IMR-90 (cell line): Measurements from ENCODE around the gene ARL14EP. TPM values are rescaled to one million over a fixed set of nuclear protein-coding genes. Genes with fewer than 3 reads are reported as not detected.

ENCODE experiments used
- ATAC-seq: fragments of 200-7000 bp; cut with Tn5 transposase; 2 replicates; pipeline ENCODE4 v1.9.1; 2020; ENCODE audit warnings: low read depth, mild to moderate bottlenecking, moderate library complexity
- BruUV-seq: library from RNA; stranded (reverse); fragments of 400-500 nt; replicated peaks from 2 replicates; lab custom pipeline; 2021; lab: Mats Ljungman, UMichigan
- CTCF ChIA-PET: fragments of 300-600 bp; formaldehyde crosslinking; extraction: SDS; loops from one replicate; lab custom pipeline; 2021; ENCODE audit warnings: antibody characterized with exemption; lab: Yijun Ruan, JAX
- POLR2A ChIA-PET: fragments of 300-600 bp; sonication (Branson Sonifier 250); formaldehyde crosslinking; loops from one replicate; lab custom pipeline; 2022; ENCODE audit warnings: antibody characterized with exemption; ENCODE audit not compliant: unreplicated experiment; lab: Charles Lee
- DNase-seq: peaks from one replicate; pipeline ENCODE4 v3.0.0; 2013
- H2AFZ ChIP-seq: replicated peaks from 2 replicates; pipeline ENCODE3; 2013; ENCODE audit warnings: low read length, mild to moderate bottlenecking; ENCODE audit not compliant: poor library complexity
- H2AK5ac ChIP-seq: 2 replicates; pipeline ENCODE4 v1.6.1; 2013; ENCODE audit warnings: low read depth, low read length, inconsistent platforms
- H2AK9ac ChIP-seq: replicated peaks from 2 replicates; pipeline ENCODE3; 2013; ENCODE audit warnings: mild to moderate bottlenecking, low read depth, low read length, moderate library complexity; ENCODE audit not compliant: poor library complexity
- H2BK120ac ChIP-seq: 2 replicates; pipeline ENCODE4 v1.6.1; 2013; ENCODE audit warnings: low read depth, low read length, inconsistent platforms
- H2BK15ac ChIP-seq: 3 replicates; pipeline ENCODE4 v1.6.1; 2013; ENCODE audit warnings: low read depth, low read length, inconsistent platforms
- H2BK20ac ChIP-seq: 2 replicates; pipeline ENCODE4 v1.6.1; 2013; ENCODE audit warnings: low read depth, mild to moderate bottlenecking, inconsistent platforms, low read length, moderate library complexity
- H2BK5ac ChIP-seq: 2 replicates; pipeline ENCODE4 v1.6.1; 2013; ENCODE audit warnings: mild to moderate bottlenecking, low read depth, low read length, inconsistent platforms; ENCODE audit not compliant: poor library complexity, severe bottlenecking
- H3K14ac ChIP-seq: replicated peaks from 2 replicates; pipeline ENCODE4 v1.6.1; 2013; ENCODE audit warnings: low read depth, low read length, inconsistent platforms
- H3K18ac ChIP-seq: 2 replicates; pipeline ENCODE4 v1.6.1; 2013; ENCODE audit warnings: low read depth, low read length, control low read depth
- H3K23ac ChIP-seq: 2 replicates; pipeline ENCODE4 v1.6.1; 2013; ENCODE audit warnings: low read depth, low read length, inconsistent platforms
- H3K27ac ChIP-seq: 2 replicates; pipeline ENCODE4 v1.5.1; 2013; ENCODE audit warnings: mild to moderate bottlenecking, control low read depth, low read length; ENCODE audit not compliant: insufficient read depth
- H3K27me3 ChIP-seq: 2 replicates; pipeline ENCODE4 v1.6.1; 2013; ENCODE audit warnings: low read length; ENCODE audit not compliant: control insufficient read depth, insufficient read depth
- H3K36me3 ChIP-seq: 2 replicates; pipeline ENCODE4 v1.6.1; 2013; ENCODE audit warnings: low read length, mixed read lengths; ENCODE audit not compliant: control insufficient read depth, insufficient read depth
- H3K4ac ChIP-seq: 2 replicates; pipeline ENCODE4 v1.6.1; 2013; ENCODE audit warnings: low read depth, low read length, inconsistent platforms
- H3K4me1 ChIP-seq: 2 replicates; pipeline ENCODE4 v1.6.1; 2013; ENCODE audit warnings: low read length, mixed read lengths; ENCODE audit not compliant: control insufficient read depth, insufficient read depth
- H3K4me2 ChIP-seq: 2 replicates; pipeline ENCODE4 v1.6.1; 2013; ENCODE audit warnings: low read depth, mild to moderate bottlenecking, control low read depth, low read length, moderate library complexity
- H3K4me3 ChIP-seq: 2 replicates; pipeline ENCODE4 v1.5.1; 2013; ENCODE audit warnings: low read depth, mild to moderate bottlenecking, control low read depth, low read length, moderate library complexity; ENCODE audit not compliant: insufficient read depth
- H3K56ac ChIP-seq: 2 replicates; pipeline ENCODE4 v1.6.1; 2013; ENCODE audit warnings: low read length, inconsistent platforms; ENCODE audit not compliant: insufficient read depth; ENCODE audit errors: extremely low read depth
- H3K79me1 ChIP-seq, 2 experiments: 2 replicates each; pipeline ENCODE4 v1.6.1; 2013; ENCODE audit warnings: low read length in 2 of 2, inconsistent platforms in 1 of 2, low read depth in 1 of 2
- H3K9ac ChIP-seq: 2 replicates; pipeline ENCODE4 v1.6.1; 2013; ENCODE audit warnings: low read depth, low read length, control low read depth
- H3K9me1 ChIP-seq: 2 replicates; pipeline ENCODE4 v1.6.1; 2013; ENCODE audit warnings: low read length, inconsistent platforms; ENCODE audit not compliant: insufficient read depth
- H3K9me3 ChIP-seq: 2 replicates; pipeline ENCODE4 v1.6.1; 2013; ENCODE audit warnings: low read length; ENCODE audit not compliant: control insufficient read depth, insufficient read depth
- H4K20me1 ChIP-seq: 2 replicates; pipeline ENCODE4 v1.6.1; 2013; ENCODE audit warnings: low read length, inconsistent platforms; ENCODE audit not compliant: insufficient read depth
- H4K5ac ChIP-seq: 2 replicates; pipeline ENCODE4 v1.6.1; 2013; ENCODE audit warnings: mild to moderate bottlenecking, low read depth, low read length, control low read depth
- H4K8ac ChIP-seq, 2 experiments: 2 replicates each; pipeline ENCODE4 v1.6.1; 2013; ENCODE audit warnings: low read depth in 2 of 2, low read length in 2 of 2, control low read depth in 1 of 2, inconsistent platforms in 1 of 2
- H4K91ac ChIP-seq: 2 replicates; pipeline ENCODE4 v1.6.1; 2013; ENCODE audit warnings: low read depth, low read length, inconsistent platforms; ENCODE audit not compliant: insufficient read depth
- BHLHE40 ChIP-seq: fragments of 150-350 bp; IDR thresholded peaks from 2 replicates; pipeline ENCODE4 v1.6.1; 2016; ENCODE audit warnings: mild to moderate bottlenecking, low read depth, low read length
- CEBPB ChIP-seq: IDR thresholded peaks from 2 replicates; pipeline ENCODE4 v1.6.1; 2012; ENCODE audit warnings: low read depth, low read length, improper control_type of control experiment
- CHD1 ChIP-seq: IDR thresholded peaks from 2 replicates; pipeline ENCODE4 v1.6.1; 2012; ENCODE audit warnings: low read depth, low read length, improper control_type of control experiment
- CTCF ChIP-seq: conservative IDR thresholded peaks from 2 replicates; pipeline ENCODE4 v1.5.1; 2012; ENCODE audit warnings: mild to moderate bottlenecking, low read depth, low read length, improper control_type of control experiment
- ELK1 ChIP-seq: fragments of 150-350 bp; IDR thresholded peaks from 2 replicates; pipeline ENCODE4 v1.6.1; 2016; ENCODE audit warnings: low read depth, mild to moderate bottlenecking, low read length, moderate library complexity, borderline replicate concordance
- FOS ChIP-seq: fragments of 150-350 bp; IDR thresholded peaks from 2 replicates; pipeline ENCODE4 v1.6.1; 2016; ENCODE audit warnings: low read depth, low read length
- MAFK ChIP-seq: IDR thresholded peaks from 2 replicates; pipeline ENCODE4 v1.6.1; 2012; ENCODE audit warnings: low read depth, low read length, improper control_type of control experiment
- MAZ ChIP-seq: IDR thresholded peaks from 2 replicates; pipeline ENCODE4 v1.6.1; 2012; ENCODE audit warnings: low read depth, mild to moderate bottlenecking, low read length, improper control_type of control experiment, moderate library complexity, borderline replicate concordance
- MXI1 ChIP-seq: IDR thresholded peaks from 2 replicates; pipeline ENCODE4 v1.6.1; 2012; ENCODE audit warnings: low read depth, mild to moderate bottlenecking, low read length, moderate library complexity, borderline replicate concordance
- NFE2L2 ChIP-seq: fragments of 150-350 bp; IDR thresholded peaks from 2 replicates; pipeline ENCODE4 v1.6.1; 2016; ENCODE audit warnings: low read depth, mild to moderate bottlenecking, low read length
- POLR2A ChIP-seq: IDR thresholded peaks from 2 replicates; pipeline ENCODE4 v1.6.1; 2012; ENCODE audit warnings: mild to moderate bottlenecking, low read depth, low read length
- RAD21 ChIP-seq: IDR thresholded peaks from 2 replicates; pipeline ENCODE4 v1.6.1; 2012; ENCODE audit warnings: low read length, improper control_type of control experiment
- RCOR1 ChIP-seq: IDR thresholded peaks from 2 replicates; pipeline ENCODE4 v1.6.1; 2012; ENCODE audit warnings: mild to moderate bottlenecking, low read length, improper control_type of control experiment; ENCODE audit not compliant: insufficient replicate concordance
- RFX5 ChIP-seq: IDR thresholded peaks from 2 replicates; pipeline ENCODE4 v1.8.0; 2012; ENCODE audit warnings: low read depth, mild to moderate bottlenecking, low read length, moderate library complexity
- SMC3 ChIP-seq: fragments of 150-350 bp; IDR thresholded peaks from 2 replicates; pipeline ENCODE4 v1.6.1; 2016; ENCODE audit warnings: low read depth, mild to moderate bottlenecking, antibody characterized with exemption, low read length, moderate library complexity
- USF2 ChIP-seq: fragments of 150-350 bp; IDR thresholded peaks from 2 replicates; pipeline ENCODE4 v1.6.1; 2017; ENCODE audit warnings: mild to moderate bottlenecking, antibody characterized with exemption, low read length, low read depth
- dilution Hi-C: fragments of 300-500 bp; cut with HindIII; formaldehyde crosslinking; loops from one replicate; pipeline ENCODE4 v1.14.3; 2018; ENCODE audit warnings: low sequenced_read_pairs; ENCODE audit not compliant: unreplicated experiment
- in situ Hi-C: fragments of 300-500 bp; cut with MboI; formaldehyde crosslinking; loops from 3 replicates; pipeline ENCODE4 v1.14.3; 2019; ENCODE audit warnings: low sequenced_read_pairs, inconsistent platforms, mixed read lengths
- intact Hi-C: fragments of 100-400 bp; cut with micrococcal nuclease; formaldehyde crosslinking; loops from 2 replicates; pipeline ENCODE4 v1.10.0; 2022
- polyA plus RNA-seq, 3 experiments: library from polyadenylated mRNA; depleted of rRNA; stranded (reverse); fragments of >200 nt; gene quantifications; 2 replicates each; pipeline ENCODE4 v1.2.3, GENCODE V29; 2012; ENCODE audit warnings: low replicate concordance in 1 of 3
- total RNA-seq: library from RNA; depleted of rRNA; stranded (reverse); fragments of >200 nt; gene quantifications from 2 replicates; pipeline ENCODE4 v1.2.3, GENCODE V29; 2012

Gene ARL14EP
- total and polyA plus RNA-seq, 2 of the 4 experiments (the other 2 are of a cell fraction) = 13.8 to 15.7 TPM

- no peak overlapping the region for H2AK5ac ChIP-seq
- H2BK5ac ChIP-seq = no peak overlapping the region
- no peaks in the 10 kb centered on the region; the same call in none of the 2 replicates for H3K27me3 ChIP-seq
- no peaks in the 10 kb centered on the region for H3K36me3 ChIP-seq
- H3K18ac ChIP-seq = no peak overlapping the region
- H3K4me2 ChIP-seq = no peak overlapping the region
- no peak overlapping the region for H2BK20ac ChIP-seq
- ChIA-PET POLR2A (no interaction called here), CTCF (no interaction called here)
- TF ChIP-seq RCOR1 (no peak), RFX5 (no peak), MAZ (no peak), BHLHE40 (no peak), NFE2L2 (no peak), CEBPB (no peak), FOS (no peak), USF2 (no peak), CTCF (no peak), MXI1 (no peak), RAD21 (no peak), POLR2A (no peak), ELK1 (no peak), SMC3 (no peak), CHD1 (no peak), MAFK (no peak)
- dilution Hi-C loops = no loop called here
- no peak overlapping the region for H2BK15ac ChIP-seq
- H3K4ac ChIP-seq = no peak overlapping the region
- no peak overlapping the region for H3K27ac ChIP-seq
- H4K20me1 ChIP-seq = no peaks in the 10 kb centered on the region
- ATAC-seq (no peak), DNase-seq (no peak)
- H4K91ac ChIP-seq = no peak overlapping the region
- H3K9ac ChIP-seq = no peak overlapping the region
- H3K9me1 ChIP-seq = no peaks in the 10 kb centered on the region
- BruUV-seq = no TSS peak
- H4K5ac ChIP-seq = no peak overlapping the region
- no peaks in the 10 kb centered on the region; the same call in 1 of the 2 replicates for H3K4me1 ChIP-seq
- no peak overlapping the region for H2AK9ac ChIP-seq
- H3K79me1 ChIP-seq = no peaks in the 10 kb centered on the region
- H3K23ac ChIP-seq = no peak overlapping the region
- no peak overlapping the region for H2AFZ ChIP-seq
- no peak overlapping the region for H4K8ac ChIP-seq
- H3K9me3 ChIP-seq = no peaks in the 10 kb centered on the region
- H2BK120ac ChIP-seq = no peak overlapping the region
- H3K14ac ChIP-seq = no peak overlapping the region
- no peak overlapping the region for H3K56ac ChIP-seq
- no peak overlapping the region for H3K4me3 ChIP-seq
- in situ Hi-C loops = no loop called here
- intact Hi-C loops = no loop called here
Measured at GRCh38 chr11:30360741-30361140, 37.8 kb downstream of the ARL14EP start.
